ENCODE measurements around the gene ZNF74. TPM values are rescaled to one million over a fixed set of nuclear protein-coding genes. Genes with fewer than 3 reads are reported as not detected.
"Not testable (repeated sequence)": the region's sequence is repeated elsewhere in the genome, so short reads cannot be mapped to it uniquely, and the experiment has no call there.

ZNF74 gene
- total and polyA plus RNA-seq, 2 donors (not counting 1 experiment from before 2014, with no cell fraction given): 2.5 to 13.0 TPM

- Histone ChIP-seq H3K9me3 (ENCODE audit: control insufficient read depth, insufficient read depth, low read depth, low read length) (no peaks in the 10 kb centered on the region), H3K79me2 (ENCODE audit: control insufficient read depth, insufficient read depth, low read length) (no peaks in the 10 kb centered on the region), H3K9ac (ENCODE audit: insufficient read depth, low read length) (no peak overlapping the region), H3K27me3 (ENCODE audit: control insufficient read depth, insufficient read depth, low read length) (no peaks in the 10 kb centered on the region), H2AFZ (ENCODE audit: low read length) (no peak overlapping the region), H3K36me3 (ENCODE audit: control insufficient read depth, insufficient read depth, low read length) (no peaks in the 10 kb centered on the region), H3K27ac (ENCODE audit: insufficient read depth, low read length) (no peak overlapping the region), H4K20me1 (ENCODE audit: control insufficient read depth, extremely low read depth, insufficient read depth, low read length) (no peaks in the 10 kb centered on the region), H3K4me2 (ENCODE audit: extremely low read depth, insufficient read depth, low read length) (no peak overlapping the region), H3K4me3 (replicated peaks in 1 of 4; ENCODE audit: control extremely low read depth in 1 of 4, insufficient read depth in 1 of 4, low read depth in 3 of 4, low read length in 4 of 4) (no peak overlapping the region), H3K4me1 (ENCODE audit: control insufficient read depth, extremely low read depth, insufficient read depth, low read length) (no peaks in the 10 kb centered on the region)
- TF ChIP-seq EZH2 (IDR thresholded peaks at IDR 0.05; ENCODE audit: low read length, missing control alignments) (no peak), CTCF (conservative IDR thresholded peaks at IDR 0.05 in 1 of 2, IDR thresholded peaks at IDR 0.05 in 1 of 2; ENCODE audit: low read depth in 1 of 2, low read length in 2 of 2) (no peak)
- DNase-seq (ENCODE audit: low read depth in 2 of 2): no peak
These were observed 39.5 kb upstream of the ZNF74 start for GRCh38 chr22:20354238-20354975.

- not testable (repeated sequence) for H3K9ac ChIP-seq (ENCODE audit: insufficient read depth, low read length)
These were observed 37.9 kb upstream of the ZNF74 start for GRCh38 chr22:20355939-20356636.

GRCh38 chr22:20356906-20357305 is 37.0 kb upstream of the ZNF74 start:
- not testable (repeated sequence) for DNase-seq (ENCODE audit: low read depth in 2 of 2); H3K9ac ChIP-seq (ENCODE audit: insufficient read depth, low read length); H2AFZ ChIP-seq (ENCODE audit: low read length); H3K4me2 ChIP-seq (ENCODE audit: extremely low read depth, insufficient read depth, low read length); H3K79me2 ChIP-seq (ENCODE audit: control insufficient read depth, insufficient read depth, low read length); H3K4me3 ChIP-seq (replicated peaks in 1 of 4; ENCODE audit: control extremely low read depth in 1 of 4, insufficient read depth in 1 of 4, low read depth in 3 of 4, low read length in 4 of 4); H3K27me3 ChIP-seq (ENCODE audit: control insufficient read depth, insufficient read depth, low read length); H4K20me1 ChIP-seq (ENCODE audit: control insufficient read depth, extremely low read depth, insufficient read depth, low read length); H3K9me3 ChIP-seq (ENCODE audit: control insufficient read depth, insufficient read depth, low read depth, low read length); H3K4me1 ChIP-seq (ENCODE audit: control insufficient read depth, extremely low read depth, insufficient read depth, low read length); H3K36me3 ChIP-seq (ENCODE audit: control insufficient read depth, insufficient read depth, low read length); H3K27ac ChIP-seq (ENCODE audit: insufficient read depth, low read length)

More at GRCh38 chr22:20355939-20356636, 37.9 kb upstream of the ZNF74 start:
- H3K9me3 ChIP-seq (ENCODE audit: control insufficient read depth, insufficient read depth, low read depth, low read length); H3K4me1 ChIP-seq (ENCODE audit: control insufficient read depth, extremely low read depth, insufficient read depth, low read length); DNase-seq (ENCODE audit: low read depth in 2 of 2); H3K4me2 ChIP-seq (ENCODE audit: extremely low read depth, insufficient read depth, low read length); H3K27me3 ChIP-seq (ENCODE audit: control insufficient read depth, insufficient read depth, low read length); H4K20me1 ChIP-seq (ENCODE audit: control insufficient read depth, extremely low read depth, insufficient read depth, low read length); H3K36me3 ChIP-seq (ENCODE audit: control insufficient read depth, insufficient read depth, low read length); H3K79me2 ChIP-seq (ENCODE audit: control insufficient read depth, insufficient read depth, low read length); H2AFZ ChIP-seq (ENCODE audit: low read length); H3K4me3 ChIP-seq (replicated peaks in 1 of 4; ENCODE audit: control extremely low read depth in 1 of 4, insufficient read depth in 1 of 4, low read depth in 3 of 4, low read length in 4 of 4); H3K27ac ChIP-seq (ENCODE audit: insufficient read depth, low read length): not testable (repeated sequence)

- H3K36me3 ChIP-seq (ENCODE audit: control insufficient read depth, insufficient read depth, low read length); H3K79me2 ChIP-seq (ENCODE audit: control insufficient read depth, insufficient read depth, low read length); H3K27ac ChIP-seq (ENCODE audit: insufficient read depth, low read length); H3K27me3 ChIP-seq (ENCODE audit: control insufficient read depth, insufficient read depth, low read length); H3K9ac ChIP-seq (ENCODE audit: insufficient read depth, low read length); H3K4me1 ChIP-seq (ENCODE audit: control insufficient read depth, extremely low read depth, insufficient read depth, low read length); DNase-seq (ENCODE audit: low read depth in 2 of 2); H4K20me1 ChIP-seq (ENCODE audit: control insufficient read depth, extremely low read depth, insufficient read depth, low read length); H3K4me2 ChIP-seq (ENCODE audit: extremely low read depth, insufficient read depth, low read length); H3K9me3 ChIP-seq (ENCODE audit: control insufficient read depth, insufficient read depth, low read depth, low read length); H3K4me3 ChIP-seq (replicated peaks in 1 of 4; ENCODE audit: control extremely low read depth in 1 of 4, insufficient read depth in 1 of 4, low read depth in 3 of 4, low read length in 4 of 4); H2AFZ ChIP-seq (ENCODE audit: low read length): not testable (repeated sequence)
These were observed 36.0 kb upstream of the ZNF74 start for GRCh38 chr22:20357967-20358366.

GRCh38 chr22:20358503-20359239 is 35.3 kb upstream of the ZNF74 start:
- H2AFZ ChIP-seq (ENCODE audit: low read length); H3K4me2 ChIP-seq (ENCODE audit: extremely low read depth, insufficient read depth, low read length); H3K9me3 ChIP-seq (ENCODE audit: control insufficient read depth, insufficient read depth, low read depth, low read length); H3K4me1 ChIP-seq (ENCODE audit: control insufficient read depth, extremely low read depth, insufficient read depth, low read length); H3K27me3 ChIP-seq (ENCODE audit: control insufficient read depth, insufficient read depth, low read length); DNase-seq (ENCODE audit: low read depth in 2 of 2); H3K27ac ChIP-seq (ENCODE audit: insufficient read depth, low read length); H3K9ac ChIP-seq (ENCODE audit: insufficient read depth, low read length); H3K36me3 ChIP-seq (ENCODE audit: control insufficient read depth, insufficient read depth, low read length); H3K4me3 ChIP-seq (replicated peaks in 1 of 4; ENCODE audit: control extremely low read depth in 1 of 4, insufficient read depth in 1 of 4, low read depth in 3 of 4, low read length in 4 of 4); H4K20me1 ChIP-seq (ENCODE audit: control insufficient read depth, extremely low read depth, insufficient read depth, low read length); H3K79me2 ChIP-seq (ENCODE audit: control insufficient read depth, insufficient read depth, low read length): not testable (repeated sequence)

Data from fibroblast of lung (primary cell).